GM19452 (cell line): Measurements from ENCODE around the gene CACHD1.

Experiments
- ATAC-seq: cut with Tn5 transposase; IDR thresholded peaks from one replicate; pipeline ENCODE4 v1.9.1; 2021; ENCODE audit not compliant: unreplicated experiment

Gene CACHD1

DNA sequence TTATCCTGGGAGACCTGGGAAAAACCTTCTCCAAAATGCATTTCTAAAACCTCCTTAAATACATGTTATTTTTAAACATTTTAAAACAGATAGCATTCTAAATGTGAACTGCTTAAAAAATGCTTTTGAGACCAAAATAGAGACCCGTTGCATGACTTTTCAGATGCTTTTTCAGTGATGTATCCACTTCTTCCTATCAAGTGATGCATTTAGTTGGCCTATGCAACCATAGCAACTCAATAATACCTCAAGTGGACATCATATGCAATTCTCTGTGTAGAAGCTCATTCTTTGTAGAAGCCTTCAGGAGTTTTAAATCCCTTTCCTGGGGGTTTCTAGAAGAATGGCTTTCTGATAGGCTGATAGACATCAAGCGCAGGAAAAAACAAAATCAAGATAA, 180.5 kb downstream of the CACHD1 start:
- no peak for ATAC-seq

GRCh38 chr1:64651841-64652240, 181.9 kb downstream of the CACHD1 start:
- ATAC-seq, result no peak

- no peak for ATAC-seq
Observed at GRCh38 chr1:64653466-64653865, 183.5 kb downstream of the CACHD1 start.

GRCh38 chr1:64654519-64655341, 184.8 kb downstream of the CACHD1 start:
- ATAC-seq, result no peak

DNA sequence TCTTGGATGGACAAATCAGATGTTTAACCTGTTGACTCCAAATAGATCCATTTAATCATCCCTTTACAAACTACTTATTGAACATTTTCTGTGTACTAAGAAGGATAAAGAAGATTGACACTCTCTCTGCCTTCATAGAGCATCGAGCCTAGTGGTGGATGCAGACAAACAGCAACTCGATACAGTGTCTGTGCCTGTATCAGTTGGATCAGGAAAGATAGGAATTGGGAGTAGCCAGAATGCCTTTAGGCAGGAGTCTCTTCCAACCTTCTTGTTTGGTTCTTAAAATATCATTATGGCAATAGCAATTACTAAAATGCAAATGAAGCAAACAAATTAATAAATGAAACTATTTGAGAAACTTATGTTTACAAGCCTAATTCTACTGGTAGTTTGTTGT, 185.9 kb downstream of the CACHD1 start:
- ATAC-seq, result no peak

GRCh38 chr1:64659478-64660138, 189.7 kb downstream of the CACHD1 start:
- ATAC-seq, result no peak

GRCh38 chr1:64663668-64664067, 193.7 kb downstream of the CACHD1 start:
- no peak for ATAC-seq

- ATAC-seq, result no peak
Observed at GRCh38 chr1:64664299-64664698, 194.4 kb downstream of the CACHD1 start.

DNA sequence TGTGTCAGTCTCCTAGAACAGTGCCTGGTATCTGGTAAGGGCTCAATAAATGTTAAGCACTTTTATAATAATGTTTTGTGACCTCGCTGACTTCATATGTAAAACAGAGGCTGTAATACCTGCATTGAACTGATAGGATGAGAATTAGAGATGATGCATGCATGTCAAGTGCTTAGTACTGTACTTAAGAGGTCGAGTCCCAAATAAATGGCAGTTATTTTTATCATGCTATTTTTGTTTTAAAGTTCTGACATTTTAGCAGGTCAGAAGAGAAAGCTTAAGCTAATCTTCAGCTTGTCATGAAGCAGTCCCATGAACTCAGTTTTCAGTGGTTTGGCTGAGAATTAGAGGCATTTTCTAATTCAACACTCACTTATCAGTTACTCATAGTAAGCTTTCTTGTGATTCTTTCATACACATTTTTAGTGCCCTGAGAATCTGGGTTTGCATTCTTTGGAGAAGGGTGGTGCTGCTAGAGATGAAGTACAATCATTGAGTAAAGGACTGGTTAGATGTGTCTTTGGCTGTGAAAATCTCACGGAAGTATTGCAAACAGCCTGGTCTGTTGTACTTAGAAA, 199.3 kb downstream of the CACHD1 start:
- no peak for ATAC-seq

DNA sequence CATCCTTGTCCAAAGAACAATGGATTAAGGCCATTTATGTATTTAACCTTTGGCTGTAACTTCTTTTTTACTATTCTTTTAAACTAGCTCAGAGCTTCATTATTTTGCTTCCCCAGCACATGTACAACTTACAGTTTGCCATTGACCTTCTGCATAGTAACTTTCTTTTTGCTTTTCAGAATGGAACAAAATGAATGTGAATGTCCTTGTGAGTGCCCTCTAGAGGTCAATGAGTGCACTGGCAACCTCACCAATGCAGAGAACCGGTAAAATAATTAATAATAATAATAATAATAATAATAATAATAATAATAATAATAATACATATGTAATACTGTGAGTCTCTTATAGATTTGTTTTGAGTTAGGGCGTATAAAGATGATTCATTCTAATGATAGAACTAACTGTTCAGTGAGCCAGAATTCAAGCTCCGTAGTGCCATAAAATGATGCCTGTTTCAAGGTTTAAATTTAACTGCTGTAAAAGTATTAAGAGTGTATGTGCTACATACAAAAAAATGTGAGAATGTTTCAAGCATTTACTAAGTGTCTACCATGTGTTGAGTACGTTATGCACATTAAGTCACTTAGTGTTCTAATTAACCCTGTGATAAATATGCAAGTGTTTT, 205.9 kb downstream of the CACHD1 start:
- no peak for ATAC-seq

DNA sequence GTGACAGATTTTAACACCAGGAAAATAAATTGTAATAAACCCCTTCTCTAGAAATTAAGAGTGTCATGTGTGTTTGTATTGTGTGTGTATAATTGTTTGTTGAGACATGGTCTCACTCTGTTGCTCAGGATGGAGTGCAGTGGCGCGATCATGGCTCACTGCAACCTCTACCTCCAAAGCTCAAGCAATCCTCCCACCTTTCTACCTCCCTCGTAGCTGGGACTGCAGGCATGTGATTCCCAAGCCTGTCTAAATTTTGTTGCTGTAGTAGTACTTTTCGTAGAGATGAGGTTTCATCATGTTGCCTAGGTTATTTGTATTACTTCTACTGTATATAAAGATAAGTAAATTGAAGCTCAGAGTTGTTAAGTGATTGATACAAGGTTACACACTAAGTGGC, 206.5 kb downstream of the CACHD1 start:
- no peak for ATAC-seq

DNA sequence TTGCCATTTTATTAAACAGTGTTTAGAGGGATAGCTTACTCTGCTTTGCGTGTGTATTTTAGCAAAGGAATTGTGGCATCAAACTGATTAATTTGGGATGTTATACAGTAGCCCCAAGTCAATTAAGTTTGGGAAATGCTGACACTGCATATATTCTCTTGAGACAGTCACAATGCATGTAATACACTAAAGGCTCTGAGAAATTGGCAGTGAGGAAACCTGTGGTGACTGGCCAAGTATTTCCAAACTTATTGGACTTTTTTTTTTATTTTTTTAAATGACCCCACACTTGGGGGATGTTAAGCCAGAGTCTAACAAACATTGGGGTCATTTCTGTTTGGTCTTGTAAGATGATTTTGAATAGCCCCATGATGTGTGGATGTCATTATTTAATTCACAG, 207.6 kb downstream of the CACHD1 start:
- ATAC-seq, result no peak

DNA sequence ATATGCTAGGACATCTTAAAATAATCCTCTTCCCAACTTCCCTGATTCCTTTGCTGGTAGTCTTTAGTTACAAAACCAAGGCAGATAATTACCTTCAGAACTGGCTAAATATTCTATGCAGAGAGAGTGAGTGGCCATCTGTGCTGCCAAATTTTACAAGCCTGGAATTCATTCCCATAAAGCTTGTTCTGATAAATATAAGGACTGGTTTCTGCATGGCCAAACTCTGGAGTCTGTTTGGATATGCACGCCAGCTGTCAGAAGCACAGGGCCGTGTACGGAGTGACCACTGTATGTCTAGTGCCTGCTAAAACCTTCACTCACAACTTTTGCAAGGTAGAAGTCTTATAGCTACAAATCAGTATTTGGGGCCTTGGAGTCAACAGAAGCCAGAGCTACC, 208.4 kb downstream of the CACHD1 start:
- ATAC-seq, result no peak

- no peak for ATAC-seq
Observed at GRCh38 chr1:64679177-64679576, 209.2 kb downstream of the CACHD1 start.

GRCh38 chr1:64680599-64680998, 210.7 kb downstream of the CACHD1 start:
- ATAC-seq, result no peak

GRCh38 chr1:64681043-64681442, 211.1 kb downstream of the CACHD1 start:
- ATAC-seq, result no peak

- no peak for ATAC-seq
Observed at GRCh38 chr1:64683419-64683818, 213.5 kb downstream of the CACHD1 start.

- no peak for ATAC-seq
Observed at GRCh38 chr1:64685217-64685616, 215.3 kb downstream of the CACHD1 start.

- no peak for ATAC-seq
Observed at GRCh38 chr1:64685765-64686341, 215.9 kb downstream of the CACHD1 start.

GRCh38 chr1:64686828-64687724, 217.1 kb downstream of the CACHD1 start:
- no peak for ATAC-seq
